ENCODE measurements around the gene CFAP97D2. TPM values are rescaled to one million over a fixed set of nuclear protein-coding genes. Genes with fewer than 3 reads are reported as not detected.
"Not testable (repeated sequence)": the region's sequence is repeated elsewhere in the genome, so short reads cannot be mapped to it uniquely, and the experiment has no call there.

CFAP97D2 gene
- total RNA-seq, 1 donor, result not detected

DNA sequence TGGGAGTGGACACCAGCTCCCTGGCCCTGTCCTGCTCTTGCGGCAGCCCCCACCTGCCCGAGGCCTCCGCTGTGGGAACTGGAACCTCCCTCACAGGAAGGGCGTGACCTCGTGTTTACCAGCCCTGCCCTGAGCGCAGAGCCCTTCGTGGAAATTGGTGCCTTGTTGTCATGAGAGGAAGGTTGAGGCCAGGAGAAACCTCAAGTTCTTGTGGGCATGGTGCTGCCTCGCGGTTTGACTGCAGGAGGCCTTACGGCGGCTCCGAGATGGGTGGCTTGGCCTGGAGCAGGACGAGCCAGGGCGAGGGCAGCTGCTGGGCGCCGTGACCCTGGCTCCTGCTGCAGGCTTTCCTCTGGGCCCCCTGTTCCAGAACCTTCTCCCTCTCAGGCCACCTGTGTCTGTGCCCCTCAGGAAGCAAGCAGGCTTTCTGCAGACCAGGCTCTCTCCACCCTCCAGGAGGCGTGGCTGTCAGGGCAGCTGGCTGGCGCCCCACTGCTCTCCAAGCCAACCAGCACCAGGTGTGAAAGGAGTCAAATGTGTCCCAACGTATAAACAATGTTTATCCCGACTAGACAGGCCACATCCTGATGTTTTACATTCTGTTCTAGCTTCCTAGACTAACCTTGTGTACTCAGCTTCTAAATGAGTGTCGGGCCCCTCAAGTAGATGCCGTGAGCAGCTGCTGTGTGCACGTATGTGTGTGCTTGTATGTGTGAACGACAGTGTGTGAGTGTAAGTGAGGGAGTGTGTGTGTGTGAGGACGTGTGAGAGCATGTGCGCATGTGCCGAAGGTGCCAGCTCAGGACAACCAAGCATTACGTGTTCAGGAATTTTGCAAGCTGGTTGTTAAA lies 36.2 kb upstream of the CFAP97D2 start:
- DNase-seq (ENCODE audit: low read depth in 2 of 3, low spot score in 2 of 3), result peak in 2 of 3 donors; percentile 53 to 65

DNA sequence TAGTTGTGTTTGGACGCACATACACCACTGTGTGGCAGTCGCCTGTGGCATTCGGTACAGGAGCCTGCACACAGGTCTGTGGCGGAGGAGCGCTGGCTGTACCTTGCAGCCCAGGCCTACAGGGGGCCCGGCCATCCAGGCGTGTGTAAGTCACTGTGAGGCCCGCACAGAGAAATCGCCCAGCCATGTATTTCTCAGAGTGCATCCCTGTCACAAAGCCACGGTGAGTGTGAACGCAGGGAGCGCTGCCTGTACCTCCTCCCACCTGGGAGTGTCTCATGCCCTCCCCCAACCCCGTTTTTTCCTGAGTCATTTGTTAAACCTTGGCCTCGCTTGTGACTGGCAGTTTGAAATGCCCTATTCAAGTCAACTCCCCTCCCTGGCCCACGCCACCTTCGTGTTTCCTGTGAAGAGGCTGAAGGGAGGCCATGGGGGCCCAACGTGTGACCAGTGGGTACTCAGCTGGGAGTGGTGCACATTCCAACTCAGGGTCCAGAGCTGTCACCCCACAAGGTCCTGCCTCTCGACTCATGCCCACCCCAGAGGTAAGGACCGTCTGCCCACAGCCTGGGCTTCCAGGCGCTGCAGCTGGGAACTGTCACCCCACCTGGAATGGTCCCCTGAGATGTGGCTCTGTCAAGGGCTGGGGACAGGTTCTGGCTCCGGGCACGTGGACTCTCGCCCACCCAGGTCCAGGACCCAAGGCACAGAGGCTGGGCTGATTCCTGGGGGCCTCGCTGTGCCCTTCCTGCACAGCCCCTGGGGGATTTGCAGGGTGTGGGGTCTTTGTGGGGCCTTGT lies 35.1 kb upstream of the CFAP97D2 start:
- peak in 1 of 3 donors; percentile 49 for DNase-seq (ENCODE audit: low read depth in 2 of 3, low spot score in 2 of 3)

DNA sequence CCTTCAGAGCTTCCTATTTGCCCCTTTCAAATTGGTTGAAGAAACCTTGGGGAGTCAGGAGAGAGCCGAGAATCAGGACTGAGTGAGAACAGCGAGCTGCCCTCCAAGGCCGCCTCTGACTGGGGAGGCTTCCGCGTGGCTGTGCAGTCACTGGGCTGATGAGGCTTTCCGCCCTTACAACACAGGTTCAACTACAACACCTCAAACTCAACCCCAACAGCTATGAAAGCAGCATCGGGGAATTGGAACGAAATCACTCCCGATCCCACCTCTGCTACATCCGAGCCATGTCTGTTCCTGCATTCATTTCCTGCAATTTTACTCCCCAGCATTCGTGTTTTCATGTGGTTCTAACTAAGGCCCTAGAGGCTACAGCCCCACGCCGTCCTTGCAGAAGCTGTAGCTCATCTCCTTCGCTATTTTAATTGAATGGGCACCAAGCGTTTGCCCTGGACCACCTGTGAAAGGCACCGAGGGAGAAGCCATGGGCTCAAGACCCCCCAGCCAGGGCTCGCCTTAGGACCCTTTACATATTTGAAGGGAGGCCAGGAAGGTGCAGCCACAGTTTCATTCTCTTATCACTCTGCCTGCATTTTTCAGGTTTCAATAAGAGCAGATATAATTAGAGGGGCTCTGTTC lies 34.3 kb upstream of the CFAP97D2 start:
- no peak for DNase-seq (ENCODE audit: low read depth in 2 of 3, low spot score in 2 of 3)

DNA sequence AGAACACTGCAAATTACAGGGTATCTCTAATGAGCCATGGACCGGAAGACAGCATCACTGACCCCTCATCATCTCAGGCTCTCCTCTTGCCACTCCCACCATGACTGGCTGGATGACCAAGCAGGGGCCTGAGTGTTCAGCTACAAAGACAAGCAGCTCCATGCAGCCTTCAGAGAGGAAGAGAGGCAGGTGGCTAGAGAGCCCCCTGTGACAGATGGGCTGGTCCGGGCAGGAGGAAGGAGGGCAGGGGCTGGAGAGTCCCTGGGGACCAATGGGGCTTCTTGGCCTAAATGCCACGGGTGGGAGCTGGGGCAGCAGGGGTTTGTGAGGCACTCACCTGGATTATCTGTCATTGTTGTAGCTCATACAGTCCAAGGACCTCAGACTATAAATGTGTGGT lies 33.8 kb upstream of the CFAP97D2 start:
- DNase-seq (ENCODE audit: low read depth in 2 of 3, low spot score in 2 of 3), result no peak

DNA sequence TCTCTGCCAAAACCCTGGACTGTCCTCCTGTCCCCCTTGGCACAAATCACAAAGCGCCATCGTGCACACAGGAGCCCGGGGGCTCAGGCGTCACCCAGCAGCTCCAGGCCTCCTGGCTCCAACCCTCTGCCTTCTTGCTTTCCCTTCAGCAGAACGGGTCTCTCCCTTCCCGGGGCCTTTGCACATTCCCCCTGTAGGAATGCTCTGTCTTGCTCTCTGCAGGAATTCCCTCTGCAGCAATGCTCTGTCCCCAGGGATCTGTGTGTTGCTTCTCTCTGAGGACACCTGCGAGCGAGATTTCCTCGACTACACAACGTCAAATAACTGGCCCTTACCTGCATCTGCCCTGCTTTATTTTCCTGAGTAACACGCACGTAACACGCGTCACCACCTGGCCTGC lies 33.3 kb upstream of the CFAP97D2 start:
- DNase-seq (ENCODE audit: low read depth in 2 of 3, low spot score in 2 of 3), result no peak

DNA sequence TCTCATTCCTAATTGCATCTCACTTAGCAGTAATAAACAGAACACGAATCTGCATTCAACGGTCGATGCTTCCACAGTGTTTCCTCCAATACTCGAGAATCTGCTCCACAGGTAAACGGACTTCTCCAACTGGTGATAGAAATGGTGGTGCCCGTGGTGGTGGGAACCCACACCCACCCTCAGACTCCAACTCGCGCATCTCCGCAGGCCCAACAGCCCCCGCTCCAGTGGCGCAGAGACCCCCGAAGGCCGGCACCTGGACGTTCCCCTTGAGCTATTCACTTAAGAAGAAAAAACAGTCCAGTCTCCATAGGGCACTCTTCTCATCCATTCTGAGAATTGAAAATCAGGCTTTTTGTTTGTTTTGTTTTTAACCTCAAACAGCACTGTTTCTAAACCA lies 32.9 kb upstream of the CFAP97D2 start:
- DNase-seq (ENCODE audit: low read depth in 2 of 3, low spot score in 2 of 3), result no peak

DNA sequence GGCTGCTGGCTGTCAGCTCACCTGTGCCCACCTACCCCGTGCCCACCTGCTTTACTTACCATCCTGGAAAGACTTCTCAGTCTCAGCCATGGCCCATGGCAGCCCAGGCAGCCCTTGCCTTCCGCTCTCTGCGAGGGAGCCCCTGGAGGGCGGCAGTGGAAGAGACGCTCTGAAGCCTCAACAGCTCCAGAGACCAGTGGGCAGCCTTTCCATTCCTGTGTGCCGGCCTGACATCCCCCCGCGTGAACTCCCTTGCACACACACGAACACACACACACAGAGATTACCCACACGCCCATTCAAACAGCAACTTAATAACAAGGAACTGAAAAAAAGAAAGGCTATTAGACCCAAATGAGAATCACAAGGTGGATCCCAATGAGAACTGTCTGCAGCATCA lies 32.4 kb upstream of the CFAP97D2 start:
- DNase-seq (ENCODE audit: low read depth in 2 of 3, low spot score in 2 of 3), result no peak

DNA sequence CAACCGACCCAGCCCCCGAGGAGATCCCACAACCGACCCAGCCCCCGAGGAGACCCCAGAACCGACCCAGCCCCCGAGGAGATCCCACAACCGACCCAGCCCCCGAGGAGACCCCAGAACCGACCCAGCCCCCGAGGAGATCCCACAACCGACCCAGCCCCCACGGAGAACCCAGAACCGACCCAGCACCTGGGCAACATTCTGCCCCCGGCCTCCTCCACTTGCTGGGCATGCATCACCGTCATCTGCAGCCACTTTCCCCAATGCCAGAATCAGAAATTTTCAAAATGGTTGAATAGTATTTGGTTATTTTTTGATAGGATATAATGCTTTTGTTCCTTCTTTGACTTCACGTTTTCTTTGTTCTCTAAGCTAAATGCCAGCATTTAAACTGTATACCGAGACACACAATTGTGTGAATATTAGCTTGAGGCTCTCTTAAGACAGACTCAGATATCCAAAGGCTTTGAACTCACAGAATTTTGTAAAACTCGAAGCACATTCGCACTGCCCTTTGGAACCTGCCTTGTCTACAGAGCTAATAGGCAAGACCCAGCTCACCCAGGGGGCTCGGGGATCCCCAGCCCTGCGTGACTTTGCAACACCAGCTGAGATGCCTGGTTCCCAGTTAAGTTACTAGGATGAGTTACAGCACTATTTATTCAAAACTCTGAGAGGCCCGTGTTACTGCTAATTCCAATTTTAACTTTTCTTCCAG lies 31.1 kb upstream of the CFAP97D2 start:
- DNase-seq (ENCODE audit: low read depth in 2 of 3, low spot score in 2 of 3), result no peak

DNA sequence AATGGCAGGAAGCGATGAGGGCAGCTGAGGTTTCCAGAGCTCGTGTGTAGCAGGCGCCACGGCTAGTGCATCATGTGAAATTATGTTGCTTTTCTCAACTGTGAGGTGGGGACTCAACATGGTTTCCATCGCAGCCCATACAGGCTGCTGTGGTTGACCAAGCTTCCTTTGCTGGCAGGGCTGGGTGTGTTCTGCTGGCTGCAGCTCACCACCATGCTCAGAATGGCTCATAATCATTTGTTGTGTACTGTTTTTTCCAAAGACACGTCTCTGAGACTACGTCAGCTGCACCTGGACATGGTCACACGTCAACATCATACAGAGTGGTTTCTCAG lies 30.6 kb upstream of the CFAP97D2 start:
- peak; percentile 77 to 95 (median 87) for DNase-seq (ENCODE audit: low read depth in 2 of 3, low spot score in 2 of 3)

DNA sequence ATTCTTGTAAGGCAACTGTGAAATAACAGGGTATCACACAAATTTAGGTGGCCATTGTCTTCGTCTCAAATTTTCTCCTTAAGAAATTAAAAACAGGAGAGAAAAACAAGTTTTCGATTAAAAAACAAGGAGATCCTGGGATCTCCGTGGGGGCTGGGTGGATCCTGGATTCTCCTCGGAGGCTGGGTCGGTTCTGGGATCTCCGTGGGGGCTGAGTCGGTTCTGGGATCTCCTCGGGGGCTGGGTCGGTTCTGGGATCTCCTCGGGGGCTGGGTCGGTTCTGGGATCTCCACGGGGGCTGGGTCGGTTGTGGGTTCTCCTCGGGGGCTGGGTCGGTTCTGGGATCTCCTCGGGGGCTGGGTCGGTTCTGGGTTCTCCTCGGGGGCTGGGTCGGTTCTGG lies 30.2 kb upstream of the CFAP97D2 start:
- not testable (repeated sequence) for DNase-seq (ENCODE audit: low read depth in 2 of 3, low spot score in 2 of 3)

DNA sequence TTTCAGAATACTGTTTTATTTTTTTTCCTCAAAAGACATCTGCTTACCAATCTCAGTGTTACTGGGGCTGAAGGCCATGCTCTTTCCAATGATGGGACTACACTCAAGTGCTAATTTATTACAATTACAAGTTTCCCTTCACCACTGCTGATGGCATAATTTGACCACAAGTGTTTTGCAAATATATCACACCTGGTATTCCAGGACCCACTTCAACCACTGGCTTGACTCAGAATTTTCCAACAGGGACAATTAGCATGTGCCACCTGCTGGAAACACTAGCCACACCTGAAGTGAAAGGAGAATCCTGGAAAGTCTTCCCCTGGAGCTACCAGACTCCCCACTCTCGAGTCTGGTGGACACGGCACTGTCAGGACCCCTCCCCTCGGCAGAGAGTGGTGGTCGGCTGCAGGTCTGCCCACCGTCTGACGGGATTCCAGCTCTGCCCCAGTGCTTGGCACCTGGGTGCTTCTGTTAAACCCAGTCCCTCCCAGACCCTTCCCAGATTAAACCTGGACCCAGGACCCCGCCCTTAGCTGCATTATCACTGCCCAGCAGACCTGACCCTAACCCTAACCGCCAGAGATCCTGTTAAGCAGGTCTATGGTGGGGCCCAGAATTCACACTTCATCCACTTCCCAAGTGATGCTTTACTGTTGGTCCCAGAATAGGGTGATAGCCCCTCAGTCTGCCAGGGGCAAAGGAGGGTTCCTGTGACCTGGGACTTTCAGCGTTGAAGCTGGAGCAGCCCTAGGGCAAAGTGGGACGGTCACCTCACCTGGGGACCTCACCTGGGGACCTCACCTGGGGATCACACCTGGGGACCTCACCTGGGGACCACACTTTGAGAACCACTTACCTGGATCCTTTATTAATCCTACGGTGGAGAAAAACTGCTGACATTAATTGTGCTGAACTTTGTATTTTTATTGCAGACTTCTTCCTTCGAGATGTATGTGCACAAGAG lies 29.0 kb upstream of the CFAP97D2 start:
- no peak for DNase-seq (ENCODE audit: low read depth in 2 of 3, low spot score in 2 of 3)

DNA sequence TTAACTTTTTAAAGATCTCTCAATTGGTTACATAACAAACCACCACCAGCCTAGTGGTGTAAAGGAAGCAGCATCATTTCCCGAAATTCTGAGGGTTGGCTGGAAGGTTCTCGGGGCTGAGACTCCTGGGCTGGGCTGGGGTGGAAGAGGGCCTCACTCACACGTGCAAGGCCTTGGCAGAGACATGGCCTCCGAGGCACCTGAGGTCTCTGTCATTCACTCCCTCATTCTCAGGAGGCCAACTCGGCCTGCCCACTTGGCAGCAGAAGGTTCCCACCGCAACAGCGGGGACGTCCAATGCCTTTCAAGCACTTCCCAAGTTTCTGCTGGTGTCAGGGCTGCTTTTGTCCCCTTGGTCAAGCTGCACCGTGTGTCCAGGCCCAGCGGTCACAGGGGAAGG lies 28.0 kb upstream of the CFAP97D2 start:
- peak in 1 of 3 donors; percentile 70 for DNase-seq (ENCODE audit: low read depth in 2 of 3, low spot score in 2 of 3)

DNA sequence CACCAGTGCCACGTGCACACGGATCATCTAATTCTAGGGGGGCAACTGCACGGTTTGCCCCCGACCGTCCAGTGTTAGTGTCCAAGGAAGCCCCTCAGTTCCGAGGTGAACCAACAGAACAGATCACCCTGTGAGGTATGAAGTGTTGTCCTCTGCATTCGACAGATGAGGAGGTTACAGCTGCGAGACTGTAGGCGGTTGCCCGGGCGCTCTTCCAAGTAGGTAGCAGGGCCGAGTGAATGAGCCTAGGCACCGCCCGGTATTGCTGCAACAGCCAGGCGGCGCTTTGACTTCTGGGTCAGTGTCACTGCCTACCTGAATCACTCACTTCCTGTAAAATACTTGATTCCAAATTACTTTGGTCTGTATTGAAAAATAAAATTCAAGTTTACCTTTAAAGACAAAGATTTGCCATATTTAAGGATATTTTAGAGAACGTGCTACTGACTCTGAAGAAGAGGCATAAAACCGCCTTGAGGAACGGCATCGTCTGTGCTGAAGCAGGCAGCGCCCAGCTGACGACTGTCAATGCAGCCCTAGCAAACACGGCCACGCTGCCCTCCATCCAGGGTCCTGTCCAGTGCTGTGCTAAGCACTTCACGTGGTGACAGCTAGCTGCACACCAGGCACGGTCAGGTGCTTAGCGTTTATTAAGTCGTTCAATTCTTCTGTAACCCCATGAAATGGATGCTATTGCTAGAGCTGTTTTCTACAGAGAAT lies 27.3 kb upstream of the CFAP97D2 start:
- no peak for DNase-seq (ENCODE audit: low read depth in 2 of 3, low spot score in 2 of 3)

DNA sequence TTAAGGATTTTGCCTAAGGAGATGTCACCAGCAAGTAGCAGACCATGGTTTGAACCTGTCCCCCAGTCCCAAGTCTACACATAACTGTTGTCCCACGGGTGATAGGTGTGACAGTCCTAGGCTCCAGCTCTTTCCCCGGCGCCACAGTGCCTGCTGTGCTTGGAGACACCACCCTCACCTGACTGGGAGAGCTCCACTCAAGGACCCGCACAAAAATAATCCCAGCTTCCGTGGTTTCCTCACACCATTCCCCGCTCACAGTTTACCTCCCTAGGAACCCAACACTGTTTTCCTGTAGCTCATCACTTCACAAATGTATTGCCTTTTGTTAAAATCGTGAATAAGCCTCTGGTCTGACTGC lies 26.8 kb upstream of the CFAP97D2 start:
- no peak for DNase-seq (ENCODE audit: low read depth in 2 of 3, low spot score in 2 of 3)

DNA sequence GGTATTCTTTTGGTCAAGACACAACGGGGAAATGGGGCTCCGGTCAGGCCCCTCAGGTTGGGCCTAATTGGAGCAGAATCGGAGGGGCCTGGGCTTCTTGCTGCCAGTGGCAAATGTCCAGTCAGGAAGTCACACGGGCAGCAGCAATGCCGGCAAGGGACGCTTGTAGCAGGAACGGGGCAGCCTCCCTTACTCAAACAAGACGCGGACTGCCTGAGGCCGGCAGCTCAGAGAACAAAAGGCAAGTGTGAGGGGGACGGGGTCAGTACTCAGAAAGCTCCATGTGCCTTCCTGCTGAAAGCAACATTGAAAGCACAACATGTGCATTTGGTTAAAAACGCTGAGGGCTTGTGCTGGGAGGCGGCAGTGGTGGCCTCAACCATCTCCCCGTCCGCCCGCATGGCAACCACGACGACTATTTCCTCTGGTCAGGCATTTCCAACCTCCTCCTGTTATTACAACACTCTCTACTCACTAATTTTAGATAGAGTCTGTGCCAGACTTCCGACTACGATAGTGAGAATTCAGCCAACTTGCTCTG lies 26.2 kb upstream of the CFAP97D2 start:
- no peak for DNase-seq (ENCODE audit: low read depth in 2 of 3, low spot score in 2 of 3)

DNA sequence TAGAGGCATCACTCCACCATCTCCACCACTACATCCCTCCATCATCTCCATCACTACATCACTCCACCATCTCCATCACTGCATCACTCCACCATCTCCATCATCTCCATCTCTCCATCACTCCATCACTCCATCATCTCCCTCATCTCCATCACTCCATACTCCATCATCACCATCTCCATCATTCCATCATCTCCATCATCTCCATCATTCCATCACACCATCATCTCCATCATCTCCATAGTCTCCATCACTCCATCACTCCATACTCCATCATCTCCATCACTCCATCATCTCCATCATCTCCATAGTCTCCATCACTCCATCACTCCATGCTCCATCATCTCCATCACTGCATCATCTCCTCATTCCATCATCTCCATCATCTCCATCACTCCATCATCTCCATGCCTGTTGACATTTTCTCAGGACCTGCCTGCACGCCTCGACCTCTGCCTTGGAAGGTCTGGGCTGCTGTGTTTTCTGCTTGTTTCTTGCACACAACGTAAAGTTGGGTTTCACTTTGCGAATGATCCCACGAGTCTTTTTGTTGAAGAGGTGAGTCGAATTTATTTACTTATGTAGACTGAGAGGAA lies 25.5 kb upstream of the CFAP97D2 start:
- no peak for DNase-seq (ENCODE audit: low read depth in 2 of 3, low spot score in 2 of 3)

DNA sequence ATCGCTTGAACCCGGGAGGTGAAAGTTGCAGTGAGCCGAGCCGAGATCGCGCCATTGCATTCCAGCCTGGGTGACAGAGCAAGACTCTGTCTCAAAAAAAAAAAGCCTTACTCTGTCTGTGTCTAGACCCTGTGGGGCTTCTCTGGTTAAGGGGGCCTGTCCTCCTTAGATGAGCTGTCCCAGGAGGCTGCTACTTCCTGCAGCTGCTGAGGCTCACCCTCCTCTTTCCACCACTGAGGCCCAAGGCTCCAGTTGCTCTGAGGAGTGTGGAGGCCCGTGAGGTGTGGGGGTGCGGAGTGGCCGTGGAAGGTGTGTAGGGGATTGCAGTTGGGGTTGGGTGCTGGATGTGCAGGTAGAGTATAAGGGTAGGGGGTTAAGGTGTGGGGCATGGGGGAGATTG lies 24.6 kb upstream of the CFAP97D2 start:
- DNase-seq (ENCODE audit: low read depth in 2 of 3, low spot score in 2 of 3), result no peak

DNA sequence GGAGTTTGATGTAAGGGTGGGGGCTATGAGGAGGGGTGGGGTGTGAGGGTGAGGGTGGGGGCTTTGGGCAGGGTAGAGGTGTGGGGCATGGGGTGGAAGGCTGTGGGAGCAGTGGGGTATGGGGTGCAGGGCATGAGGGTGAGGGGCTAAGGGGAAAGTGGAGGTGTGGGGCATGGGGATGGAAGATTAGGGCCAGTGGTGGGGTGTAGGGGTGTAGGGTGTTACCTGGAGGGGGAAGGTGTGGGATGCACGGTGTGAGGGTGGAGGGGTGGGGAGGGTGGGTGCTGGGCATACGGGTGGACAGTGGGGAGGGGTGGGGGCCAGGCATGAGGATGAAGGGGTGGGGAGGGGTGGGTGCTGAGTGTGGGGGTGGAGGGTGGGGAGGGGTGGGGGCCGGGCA lies 23.7 kb upstream of the CFAP97D2 start:
- DNase-seq (ENCODE audit: low read depth in 2 of 3, low spot score in 2 of 3), result no peak

All from hematopoietic multipotent progenitor cell (in vitro differentiated cells).